HG03469 (cell line): ENCODE results near the gene UBE2E2.
A peak's percentile ranks its signal among the peaks of the same experiment; 100 is the strongest.

Source experiments
- ATAC-seq: cut with Tn5 transposase; IDR thresholded peaks from one replicate; pipeline ENCODE4 v1.9.1; 2021; ENCODE audit warnings: mild to moderate bottlenecking, moderate library complexity, moderate number of reproducible peaks; ENCODE audit not compliant: unreplicated experiment

UBE2E2 gene

DNA sequence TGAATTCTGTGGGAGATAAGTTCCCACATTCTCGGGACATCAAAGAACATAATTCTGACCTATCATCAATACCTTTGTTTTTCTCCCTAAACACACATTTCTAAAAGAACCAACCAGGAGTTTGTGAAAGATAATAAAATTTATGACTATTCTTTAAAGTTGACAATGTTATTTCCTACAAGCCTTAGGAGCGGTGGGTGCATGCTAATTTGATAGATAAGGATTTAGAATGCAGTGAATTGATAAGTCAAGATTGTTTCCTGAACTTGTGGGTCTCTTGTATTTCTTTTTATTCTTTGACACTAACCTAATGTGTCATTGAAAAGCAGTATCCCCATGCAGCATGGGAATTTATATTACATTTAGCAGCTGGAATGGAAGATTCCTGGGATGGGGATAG lies 10.3 kb upstream of the UBE2E2 start:
- ATAC-seq = no peak

DNA sequence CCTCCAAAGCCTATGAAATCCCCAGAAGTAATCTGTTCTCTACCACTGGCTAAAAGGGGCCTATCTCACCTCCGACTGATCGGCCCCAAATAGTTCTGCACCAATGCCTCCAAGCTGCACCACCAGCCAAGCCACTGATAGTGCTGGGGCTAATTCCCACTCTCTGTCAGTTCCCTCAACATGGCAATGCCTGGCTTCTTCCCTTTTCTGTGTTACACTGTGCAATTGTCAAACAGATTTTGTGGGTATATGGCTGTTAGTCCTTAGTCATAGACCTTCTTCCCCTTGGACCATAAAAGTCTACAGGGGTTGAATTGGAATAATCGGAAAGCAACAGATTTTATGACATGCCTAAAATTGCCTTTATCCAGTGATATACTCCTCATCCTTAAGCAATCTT lies 9.3 kb upstream of the UBE2E2 start:
- no peak for ATAC-seq

DNA sequence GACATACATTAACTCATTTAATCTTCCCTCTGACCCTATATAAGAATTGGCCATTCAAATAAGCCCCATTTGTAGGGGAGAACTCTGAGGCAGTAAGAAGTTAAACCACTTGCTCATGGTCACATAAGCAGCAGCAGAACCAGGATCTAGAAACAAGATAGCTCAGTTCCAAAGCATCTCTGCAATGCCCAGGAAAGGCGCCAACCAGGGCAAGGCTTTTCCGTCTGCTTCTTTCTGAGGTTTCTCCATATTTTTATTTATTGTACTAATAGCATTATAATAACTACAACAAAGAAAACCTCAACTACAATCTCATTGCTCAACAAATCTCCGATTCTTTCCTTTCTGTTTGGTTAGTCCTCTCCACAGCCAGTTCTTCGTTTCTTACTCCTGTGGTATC lies 4.3 kb upstream of the UBE2E2 start:
- ATAC-seq = no peak

DNA sequence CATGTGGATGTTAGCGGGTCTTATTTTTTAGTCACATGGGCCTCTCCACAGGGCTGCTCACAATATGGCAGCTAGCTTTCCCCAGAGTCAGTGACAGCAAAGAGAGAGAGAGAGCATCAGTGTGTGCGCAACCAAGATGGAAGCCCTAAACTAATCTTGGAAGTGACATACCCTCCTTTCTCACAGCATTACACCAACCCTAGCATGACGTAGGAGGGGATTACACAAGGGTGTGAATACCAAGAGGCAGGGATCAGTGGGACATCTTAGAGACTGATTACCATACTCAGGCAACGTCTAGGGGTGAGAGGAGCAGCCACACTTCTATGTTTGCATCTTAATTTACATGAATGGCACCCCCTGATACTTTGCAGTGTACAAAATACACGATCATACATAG lies 3.5 kb upstream of the UBE2E2 start:
- ATAC-seq = no peak

DNA sequence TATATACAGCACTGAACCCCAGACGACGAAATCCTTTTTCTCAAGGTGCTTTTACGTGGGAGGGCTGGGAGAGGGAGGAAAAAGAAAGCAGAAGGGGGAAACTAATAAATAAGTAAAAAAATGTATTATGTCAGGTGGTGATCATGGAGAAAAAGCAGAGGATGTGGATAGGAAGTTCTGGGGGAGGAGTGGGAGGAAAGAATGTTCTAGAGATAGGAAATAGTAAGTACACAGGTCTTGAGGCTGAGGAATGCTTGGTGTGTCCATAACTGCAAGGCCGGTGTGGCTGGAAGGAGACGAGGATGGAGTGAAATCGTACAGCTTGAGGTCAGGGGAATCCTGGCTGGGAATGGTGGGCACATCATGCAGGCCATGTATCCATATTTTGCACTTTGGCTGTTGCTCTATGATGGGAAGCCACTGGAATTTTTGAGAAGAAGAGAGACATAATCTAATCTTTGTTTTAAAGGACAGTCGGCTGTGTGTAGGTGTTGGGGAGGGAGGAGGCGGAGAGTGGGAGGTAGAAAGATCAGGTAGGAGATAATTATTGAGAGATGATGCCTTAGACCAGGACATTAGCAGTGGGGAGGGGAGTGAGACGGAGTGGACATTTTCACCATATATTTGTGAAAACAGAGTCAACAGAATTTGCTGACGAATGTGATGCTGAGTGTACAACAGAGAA lies 1.8 kb upstream of the UBE2E2 start:
- no peak for ATAC-seq

DNA sequence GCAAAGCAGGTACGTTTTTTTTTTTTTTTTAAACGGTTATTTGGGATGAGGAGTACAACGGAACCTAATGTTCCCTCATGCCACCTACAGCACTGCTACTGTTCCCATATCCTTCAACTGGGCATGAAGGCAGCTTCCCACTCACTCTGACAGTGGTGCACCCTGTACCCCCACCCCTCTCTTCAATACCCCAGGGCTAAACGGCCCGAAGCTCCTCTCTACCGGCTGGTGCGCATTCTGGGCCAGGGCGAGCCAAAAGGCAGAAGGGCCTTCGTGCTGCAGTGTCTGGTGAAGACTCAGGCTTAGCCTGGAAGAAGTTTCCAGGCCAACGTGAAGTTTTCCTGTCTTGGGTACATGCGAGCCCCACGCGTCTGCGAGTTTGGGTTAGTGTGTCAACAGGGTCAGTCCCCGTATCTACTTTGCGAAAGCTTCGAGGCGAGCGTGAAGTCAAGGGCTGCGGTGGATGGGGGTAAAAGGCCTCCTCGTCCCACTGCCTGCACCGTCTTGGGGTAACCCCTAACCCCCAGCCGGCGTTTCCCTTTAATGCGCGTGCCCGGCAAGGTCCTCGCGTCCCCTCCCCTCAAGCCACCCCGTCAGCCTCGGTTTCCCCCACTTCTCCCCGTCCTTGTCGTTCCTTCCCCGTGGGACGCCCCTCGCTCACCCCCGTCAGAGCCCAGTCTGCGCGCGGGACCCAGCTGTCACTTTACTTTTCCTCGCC lies 765 bp upstream of the UBE2E2 start:
- no peak for ATAC-seq

DNA sequence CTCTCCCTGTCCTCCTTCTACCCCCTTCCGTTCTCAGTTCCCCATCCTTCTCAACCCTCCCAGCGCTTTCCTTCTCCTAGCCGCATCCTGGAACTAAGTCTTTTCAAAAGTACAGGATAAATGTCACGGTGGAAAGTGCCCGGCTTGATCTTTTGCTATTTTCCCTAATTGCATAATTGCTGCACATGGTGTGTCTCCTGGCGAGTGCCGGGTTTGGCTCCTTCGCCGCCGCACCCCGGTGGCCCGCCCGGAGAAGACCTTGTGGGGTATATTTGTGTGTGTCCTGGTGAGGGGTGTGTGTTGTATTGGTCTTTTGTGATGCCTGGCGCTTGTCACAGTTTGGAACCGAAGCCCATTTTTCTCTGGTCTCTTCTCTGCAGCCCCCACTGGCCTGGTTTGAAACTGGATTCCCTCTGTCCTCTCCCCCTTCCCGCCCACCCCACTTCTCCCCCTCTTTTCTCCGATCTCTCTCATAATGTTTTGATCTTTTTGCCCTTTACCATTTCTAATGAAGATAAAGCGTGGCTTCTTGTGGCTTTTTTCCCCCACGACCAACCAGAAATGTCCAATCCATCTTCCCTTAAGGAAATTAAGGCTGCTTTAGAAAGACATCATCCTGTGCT lies 692 bp downstream of the UBE2E2 start:
- ATAC-seq = peak; percentile 10

DNA sequence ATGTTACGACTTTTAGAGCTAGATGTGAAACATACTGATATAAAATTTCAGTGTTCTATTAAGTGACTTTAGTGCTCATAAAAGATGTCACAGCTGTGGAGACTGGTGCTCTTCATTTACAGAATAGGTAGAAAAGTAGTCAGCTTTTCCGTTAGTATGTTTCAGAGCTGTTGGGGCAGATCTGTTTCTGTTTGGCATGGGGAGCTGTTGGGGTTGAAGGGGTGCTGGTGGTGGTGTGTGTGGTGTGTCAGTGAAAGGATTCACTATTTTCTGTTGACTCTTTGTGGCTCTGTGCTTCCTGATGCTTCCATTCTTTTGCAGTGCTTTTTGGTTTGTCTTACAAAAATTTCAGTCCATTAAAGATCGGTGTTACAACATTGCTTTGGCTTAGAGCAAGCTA lies 3.2 kb downstream of the UBE2E2 start:
- ATAC-seq = no peak

DNA sequence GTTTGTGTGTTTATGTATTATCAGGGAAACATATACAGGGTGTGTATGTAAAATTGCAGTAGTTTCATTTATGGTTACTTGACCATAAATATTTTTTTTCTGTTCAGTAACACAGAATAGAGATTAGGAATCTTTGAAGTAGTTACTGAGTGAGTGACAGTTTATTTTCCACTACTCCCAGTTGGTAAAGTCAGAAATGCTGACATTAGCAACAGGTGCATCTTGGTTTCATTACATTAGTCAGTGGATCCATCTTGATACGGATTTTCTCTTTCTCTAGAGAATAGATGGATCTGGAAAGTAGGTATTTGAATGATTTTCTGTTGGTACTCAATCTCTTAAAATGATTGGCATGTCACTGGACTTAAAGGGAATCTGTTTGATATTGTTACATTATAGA lies 6.0 kb downstream of the UBE2E2 start:
- ATAC-seq = no peak

DNA sequence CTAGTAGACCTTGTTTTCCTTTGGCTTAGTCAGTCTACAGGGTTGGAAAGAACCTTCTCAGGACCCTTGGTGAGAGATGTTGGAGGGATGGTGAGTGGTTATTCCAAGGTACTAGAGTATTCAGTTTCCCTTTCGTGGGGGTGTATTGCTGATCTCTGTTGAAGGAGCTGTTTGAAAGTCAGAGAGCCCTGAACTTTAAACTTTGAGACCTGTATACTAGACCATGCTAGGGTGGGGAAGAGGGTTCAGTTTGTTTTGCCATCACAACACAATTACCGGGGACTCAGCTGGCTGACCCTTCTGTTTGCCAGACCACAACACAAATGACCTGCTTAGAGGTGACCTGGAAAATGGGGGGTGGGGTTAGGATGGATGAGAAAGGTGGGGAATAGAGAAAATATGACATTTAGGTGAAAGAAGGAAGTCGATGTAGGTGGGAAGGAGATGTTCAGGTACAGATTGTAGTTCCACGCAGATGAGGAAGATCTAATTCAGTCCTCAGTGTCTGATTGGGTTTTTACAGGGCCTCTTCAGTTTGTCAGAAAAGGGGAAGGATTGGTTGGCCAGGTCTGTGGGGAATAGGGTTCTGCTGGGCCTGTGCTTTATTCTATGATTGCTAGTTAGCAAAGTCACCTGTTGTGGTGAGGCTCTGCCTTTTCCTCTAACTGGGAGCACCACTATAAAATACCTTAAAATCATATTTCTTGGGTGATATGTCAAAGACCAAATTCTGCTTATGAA lies 6.8 kb downstream of the UBE2E2 start:
- ATAC-seq = no peak

DNA sequence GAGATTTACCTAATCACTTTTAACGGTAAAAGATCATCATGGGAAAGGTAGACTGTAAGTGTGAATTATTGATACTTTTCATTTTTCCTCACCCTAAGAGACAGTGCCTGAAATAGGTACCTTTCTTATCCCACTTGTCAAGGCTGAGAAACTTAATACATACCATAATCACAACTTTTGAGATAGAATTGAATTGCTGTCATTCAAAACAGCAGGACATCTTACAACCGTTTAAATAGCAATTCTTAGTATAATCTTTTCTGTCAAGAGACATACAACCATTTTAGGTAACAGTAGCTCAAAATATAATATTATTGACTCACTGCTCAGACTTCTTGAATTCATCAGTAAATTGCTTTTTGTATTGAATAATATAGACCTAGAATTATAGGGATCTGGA lies 10.7 kb downstream of the UBE2E2 start:
- ATAC-seq = no peak

DNA sequence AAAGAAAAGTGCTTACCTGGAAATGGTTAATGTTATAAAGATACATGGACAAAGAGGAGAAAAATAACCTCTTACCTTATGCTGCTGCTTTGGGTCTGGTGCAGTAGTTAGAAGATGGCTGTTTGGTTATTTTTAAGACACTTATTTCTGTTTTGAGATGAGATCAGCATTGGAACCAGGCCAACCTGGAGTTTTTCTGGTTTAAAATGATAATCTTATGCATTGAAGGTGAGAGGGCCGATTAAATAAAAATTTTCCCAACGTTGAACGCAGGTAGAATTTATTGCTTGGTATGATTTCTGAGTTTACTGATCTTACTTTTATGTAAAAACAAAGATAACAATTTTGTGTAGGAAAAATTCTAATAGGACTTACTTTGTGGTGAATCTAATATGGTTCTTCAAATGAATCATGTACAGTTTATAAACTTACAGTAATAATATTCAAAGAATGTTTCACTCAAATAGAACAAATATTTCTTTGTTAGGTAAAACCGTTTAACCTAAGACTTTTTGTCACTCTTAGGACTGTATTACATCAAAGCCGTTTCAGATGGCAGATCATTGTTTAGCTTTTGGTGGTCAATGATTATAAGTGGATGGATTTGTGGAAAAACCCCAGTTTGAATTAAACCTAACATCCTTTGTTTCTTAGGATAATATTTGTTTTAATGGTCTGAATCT lies 14.9 kb downstream of the UBE2E2 start:
- ATAC-seq = no peak

DNA sequence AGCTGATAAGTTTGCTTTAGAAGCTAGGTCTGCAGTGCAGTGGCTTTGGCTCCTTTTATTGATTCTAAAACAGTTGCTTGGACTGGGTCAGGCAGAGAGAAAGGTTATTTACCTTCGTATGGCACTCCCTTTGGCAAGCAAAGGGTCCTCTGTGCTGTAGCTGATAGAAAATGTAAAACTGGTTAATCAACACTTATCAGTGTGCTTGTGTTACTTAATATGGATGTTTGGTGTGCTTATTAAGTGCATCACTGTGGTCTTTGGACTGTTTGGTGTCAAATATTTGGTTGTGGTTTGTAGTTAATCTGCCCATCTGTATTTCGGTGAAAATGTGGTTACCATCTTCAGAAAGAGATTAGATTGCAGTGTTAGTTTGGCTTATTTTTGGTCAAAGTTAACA lies 16.0 kb downstream of the UBE2E2 start:
- peak; percentile 35 for ATAC-seq

DNA sequence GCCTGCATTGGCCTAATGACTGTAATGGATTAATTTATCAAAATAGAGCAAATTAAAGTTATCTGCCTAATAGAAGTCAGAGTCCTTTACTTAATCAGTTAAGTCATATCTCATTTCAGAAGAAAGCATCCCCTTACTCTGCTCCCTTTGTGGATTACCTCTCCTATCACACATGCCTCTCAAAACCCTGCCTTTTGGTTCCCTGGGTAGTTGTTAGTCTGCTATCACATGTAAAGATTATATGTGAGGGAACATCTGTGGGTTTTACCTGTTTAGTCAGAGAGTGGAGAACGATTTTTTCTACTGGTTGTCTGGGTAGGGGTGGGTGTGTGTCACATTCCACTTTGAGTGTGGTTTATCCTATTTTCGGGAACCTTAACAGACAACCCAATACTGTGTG lies 16.4 kb downstream of the UBE2E2 start:
- peak; percentile 34 for ATAC-seq

DNA sequence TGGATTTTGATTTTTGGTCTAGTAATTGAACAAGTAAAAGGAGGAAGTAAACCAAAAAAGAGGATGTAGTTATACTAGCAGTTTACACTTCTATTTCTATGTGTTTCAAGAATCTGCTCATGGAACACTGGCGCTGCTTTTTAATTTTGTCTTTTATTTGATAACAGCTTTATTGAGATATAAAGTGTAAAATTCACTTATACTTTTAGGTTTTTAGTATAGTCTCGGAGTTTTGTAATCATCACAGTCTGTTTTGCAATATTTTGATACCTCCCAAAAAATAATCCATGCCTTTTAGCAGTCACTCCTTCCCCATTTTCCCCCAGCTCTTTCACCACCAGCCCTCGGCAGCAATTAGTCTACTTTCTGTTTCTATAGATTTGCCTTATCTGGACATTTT lies 18.0 kb downstream of the UBE2E2 start:
- no peak for ATAC-seq

DNA sequence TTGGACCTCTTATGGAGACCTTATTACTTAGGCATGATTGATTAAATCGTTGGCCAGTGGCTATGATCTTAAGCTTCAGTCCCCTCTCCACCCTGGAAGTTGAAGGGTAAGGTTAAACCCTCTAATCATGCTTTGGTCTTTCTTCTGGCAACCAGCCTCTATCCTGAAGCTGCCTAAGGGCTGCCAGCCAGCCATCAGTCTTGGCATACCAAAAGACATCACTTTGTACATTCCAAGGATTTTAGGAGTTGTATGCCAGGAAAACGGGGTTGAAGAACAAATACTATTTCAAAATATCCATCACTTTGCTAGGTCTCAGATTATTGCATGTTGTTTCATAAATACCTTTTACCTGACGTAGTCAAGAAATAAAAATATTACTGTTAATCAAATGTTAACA lies 28.9 kb downstream of the UBE2E2 start:
- ATAC-seq = no peak

DNA sequence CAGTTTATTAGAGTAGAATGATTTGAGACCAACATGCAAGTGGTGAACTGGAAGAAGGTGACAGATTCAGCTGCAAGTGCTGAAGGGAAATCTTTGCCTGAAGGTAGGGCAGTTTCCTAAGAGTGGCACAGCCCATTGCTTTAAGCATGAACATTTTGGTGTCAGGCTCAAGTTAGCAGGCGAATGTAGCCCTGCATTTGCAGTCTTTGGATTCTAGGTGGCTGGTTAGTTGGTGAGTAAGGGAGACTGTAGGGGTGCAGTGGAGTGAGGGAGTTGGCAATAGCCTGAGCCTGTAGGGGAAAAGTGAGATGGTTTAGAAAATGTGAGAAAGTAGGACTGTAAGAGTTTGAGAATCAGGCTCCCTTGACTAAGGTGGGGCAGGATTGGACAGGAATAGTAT lies 29.7 kb downstream of the UBE2E2 start:
- no peak for ATAC-seq

DNA sequence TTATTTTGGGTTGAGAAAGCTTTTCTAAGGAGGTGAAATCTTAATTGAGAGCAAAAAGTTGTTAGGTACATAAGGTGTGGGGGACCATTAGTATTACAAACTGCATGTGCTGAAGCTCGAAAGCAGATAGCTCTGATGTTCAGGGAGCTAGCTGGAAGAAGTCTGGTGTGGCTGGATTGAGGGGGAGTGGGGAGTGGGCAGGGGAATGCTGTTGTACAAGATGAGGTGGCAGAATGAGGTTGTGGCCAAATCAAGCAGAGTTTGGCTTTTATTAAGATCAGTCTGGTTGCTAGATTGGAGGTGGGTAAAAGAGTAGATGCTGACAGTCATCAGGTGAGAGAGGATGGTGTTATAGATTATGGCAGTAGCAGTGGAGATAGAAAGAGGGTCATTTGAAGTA lies 32.1 kb downstream of the UBE2E2 start:
- no peak for ATAC-seq

DNA sequence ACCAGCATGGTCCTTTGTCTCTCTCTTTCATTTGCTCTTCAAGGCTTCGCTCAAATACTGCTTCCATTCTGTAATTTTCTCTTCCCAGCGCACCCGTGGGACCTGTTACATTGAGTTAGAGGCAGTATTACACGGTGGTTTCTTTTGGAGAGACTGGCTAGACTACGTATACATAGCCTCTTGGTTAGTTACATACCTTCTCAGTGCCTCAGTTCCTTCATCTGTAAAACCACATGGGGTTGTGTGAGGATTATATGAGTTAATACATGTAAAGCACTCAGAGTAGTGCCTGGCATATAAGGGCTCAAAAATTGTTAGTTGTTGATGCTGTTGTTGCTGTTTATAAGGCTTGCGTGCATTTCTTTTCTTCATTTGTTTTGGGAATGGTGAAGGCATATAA lies 33.8 kb downstream of the UBE2E2 start:
- no peak for ATAC-seq

DNA sequence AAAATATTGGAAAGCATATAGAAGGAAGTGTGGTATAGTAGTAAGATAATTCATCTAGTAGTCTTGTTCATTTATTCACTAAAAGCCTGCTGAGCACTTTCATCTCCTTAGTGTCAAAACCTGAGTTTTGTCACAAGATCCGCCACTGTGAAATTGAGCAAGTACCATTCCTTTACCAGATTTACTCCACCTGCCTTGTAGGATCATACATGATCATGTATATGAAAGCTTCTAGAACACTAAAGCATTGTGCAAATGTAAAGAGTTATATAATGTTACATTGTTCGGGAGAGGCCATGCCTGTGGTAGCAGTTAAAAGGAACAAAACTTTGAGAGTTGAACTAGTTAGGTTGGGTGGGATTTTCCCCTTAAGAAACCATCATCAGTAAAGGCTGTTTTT lies 35.0 kb downstream of the UBE2E2 start:
- no peak for ATAC-seq

DNA sequence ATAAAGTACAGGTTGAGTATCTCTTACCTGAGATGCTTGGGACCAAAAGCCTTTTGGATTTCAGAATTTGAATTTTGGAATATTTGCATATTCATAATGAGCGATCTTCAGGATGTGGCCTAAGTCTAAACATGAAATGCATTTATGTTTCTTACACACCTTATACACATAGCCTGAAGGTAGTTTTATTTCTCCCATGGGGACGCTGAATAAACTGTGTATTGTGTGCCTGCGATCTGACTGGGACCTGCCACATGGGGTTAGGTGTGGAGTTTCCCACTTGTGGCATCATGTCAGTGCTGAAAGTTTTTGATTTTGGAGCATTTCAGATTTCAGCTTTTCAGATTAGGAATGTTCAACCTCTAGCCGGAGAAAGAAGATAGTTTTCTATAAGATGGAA lies 35.5 kb downstream of the UBE2E2 start:
- ATAC-seq = no peak
